Amniotic stem cell (primary cell): ENCODE results near the gene IL22RA2.

ENCODE experiments used
- DNase-seq: peaks from one replicate; lab custom pipeline; 2025; lab: John Stamatoyannopoulos, UW

The IL22RA2 gene

DNA sequence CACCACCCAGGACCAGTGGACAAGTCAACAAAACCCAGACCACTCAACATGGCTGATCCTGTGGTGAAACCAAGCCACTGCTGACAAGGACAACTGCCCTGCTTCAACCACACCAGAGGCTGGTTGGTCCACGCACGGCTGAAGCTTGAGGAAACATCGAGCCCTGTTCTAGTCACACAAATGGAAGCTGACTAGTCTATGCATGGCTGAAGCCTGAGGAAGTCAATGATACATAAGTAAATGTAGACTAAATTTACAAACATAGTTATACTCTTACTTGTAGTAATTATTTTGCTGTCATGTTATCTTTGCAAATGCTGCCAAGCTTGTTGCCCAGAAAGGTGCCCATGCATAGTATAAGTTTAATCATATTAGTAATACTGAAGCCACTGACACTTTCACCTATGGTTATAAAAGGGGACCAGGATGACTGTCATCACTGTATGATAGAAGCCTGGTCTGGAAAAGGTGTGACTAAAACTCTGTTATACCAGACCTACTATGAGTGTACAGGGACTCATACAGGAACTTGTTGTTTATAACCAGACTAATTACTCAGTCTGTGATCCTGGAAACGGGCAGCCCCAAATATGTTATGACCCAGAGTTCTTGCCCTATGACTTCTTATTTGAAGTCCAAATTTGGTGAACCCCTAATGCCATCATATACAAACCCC is 5.6 kb downstream of the IL22RA2 start:
- no peak for DNase-seq

DNA sequence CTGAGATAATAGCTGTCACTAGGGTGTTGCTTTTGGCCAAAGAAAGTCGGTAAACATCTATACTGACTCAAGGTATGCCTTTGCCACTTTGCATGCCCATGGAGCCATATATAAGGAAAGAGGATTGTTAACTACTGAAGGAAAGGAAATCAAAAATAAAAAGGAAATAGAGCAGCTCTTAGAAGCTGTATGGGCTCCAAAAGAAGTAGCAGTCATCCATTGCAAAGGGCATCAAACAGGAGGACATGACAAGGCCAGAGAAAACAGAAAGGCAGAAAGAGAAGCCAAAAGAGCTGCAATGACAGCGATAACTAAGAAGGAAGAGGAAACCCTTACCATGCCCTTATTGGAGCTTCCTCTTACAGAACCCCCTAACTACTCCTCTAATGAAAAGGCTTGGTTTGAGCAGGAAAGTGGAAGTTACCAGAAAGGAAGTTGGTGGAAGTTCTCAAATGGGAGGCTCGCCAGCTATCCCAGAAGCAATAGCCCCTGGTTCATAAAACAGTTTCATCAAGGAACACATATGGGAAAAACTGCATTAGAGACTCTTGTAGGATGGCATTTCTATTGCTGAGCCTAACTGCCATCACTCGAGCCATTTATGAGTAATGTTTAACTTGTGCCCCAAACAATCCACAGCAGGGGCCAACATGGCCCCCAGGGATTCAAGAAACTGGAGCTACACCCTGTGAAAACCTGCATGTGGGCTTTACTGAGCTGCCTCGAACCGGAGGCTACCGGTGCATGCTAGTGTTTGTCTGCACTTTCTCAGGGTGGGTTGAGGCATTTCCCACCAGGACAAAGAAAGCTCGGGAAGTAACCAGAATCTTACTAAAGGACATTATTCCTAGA is 7.0 kb downstream of the IL22RA2 start:
- no peak for DNase-seq

DNA sequence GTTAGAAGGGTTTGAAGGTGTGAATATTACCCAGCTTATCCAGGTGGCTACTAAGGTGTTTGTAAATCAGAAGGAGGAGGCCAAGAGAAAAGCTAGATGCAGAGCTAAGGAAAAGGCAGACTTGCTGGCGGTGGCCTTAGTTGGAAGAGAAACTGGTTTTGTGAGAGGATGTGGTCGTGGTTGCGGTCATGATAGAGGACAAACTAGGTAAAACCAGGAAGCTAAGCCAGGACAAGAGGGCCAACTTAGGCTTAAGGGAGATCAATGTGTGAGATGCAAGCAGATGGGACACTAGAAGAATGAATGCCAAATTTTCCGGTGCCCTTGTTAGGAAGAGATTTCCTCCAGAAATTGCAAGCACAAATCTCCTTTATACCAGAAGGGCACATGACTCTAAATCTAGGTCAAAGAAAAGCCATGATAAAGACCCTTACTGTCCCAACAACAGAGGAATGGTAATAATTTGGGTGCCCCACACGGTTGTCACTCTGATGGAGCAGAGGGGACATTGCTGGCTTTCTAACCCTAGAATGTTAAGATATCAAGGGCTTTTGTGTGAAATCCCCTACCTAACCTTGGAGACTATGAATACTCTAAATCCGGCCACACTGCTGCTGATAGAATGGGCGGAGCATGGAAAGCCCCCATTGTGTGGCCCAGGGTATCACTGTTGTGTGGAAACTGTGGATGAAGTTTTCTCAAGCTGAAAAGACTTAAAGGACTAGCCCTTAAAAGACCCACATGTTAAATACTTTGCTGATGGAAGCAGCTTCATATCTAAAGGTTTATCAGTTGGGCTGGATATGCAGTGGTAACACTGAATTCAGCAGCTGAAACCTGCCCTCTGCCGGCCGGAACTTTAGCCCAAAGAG is 7.8 kb downstream of the IL22RA2 start:
- DNase-seq = no peak

DNA sequence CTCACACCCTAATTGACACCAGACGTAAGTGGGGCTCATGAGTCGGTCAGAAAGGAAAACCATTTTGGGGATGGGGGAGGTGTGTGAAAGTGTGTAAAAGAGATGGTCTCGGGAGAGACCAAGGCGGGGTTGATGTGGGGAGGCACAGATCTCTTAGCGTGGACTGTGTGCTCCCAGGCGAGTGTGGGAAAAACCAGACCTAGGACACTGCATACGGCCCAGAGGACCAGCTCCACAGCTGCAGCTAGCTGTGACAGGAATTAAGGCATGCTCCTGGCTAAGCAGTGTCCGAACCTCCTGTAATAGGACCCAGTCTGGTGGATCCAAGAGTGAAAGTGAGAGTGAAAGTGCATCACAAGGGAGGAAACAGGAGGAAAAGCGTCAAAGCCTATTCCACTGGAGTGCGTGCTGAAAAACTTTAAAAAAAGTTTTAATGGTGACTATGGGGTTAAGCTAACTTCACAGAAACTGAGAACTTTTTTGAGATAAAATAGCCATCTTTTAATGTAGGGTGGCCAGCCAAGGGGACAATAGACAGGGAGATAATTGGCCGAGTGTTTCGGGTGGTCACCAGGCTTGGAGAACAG is 9.6 kb downstream of the IL22RA2 start:
- DNase-seq = no peak

DNA sequence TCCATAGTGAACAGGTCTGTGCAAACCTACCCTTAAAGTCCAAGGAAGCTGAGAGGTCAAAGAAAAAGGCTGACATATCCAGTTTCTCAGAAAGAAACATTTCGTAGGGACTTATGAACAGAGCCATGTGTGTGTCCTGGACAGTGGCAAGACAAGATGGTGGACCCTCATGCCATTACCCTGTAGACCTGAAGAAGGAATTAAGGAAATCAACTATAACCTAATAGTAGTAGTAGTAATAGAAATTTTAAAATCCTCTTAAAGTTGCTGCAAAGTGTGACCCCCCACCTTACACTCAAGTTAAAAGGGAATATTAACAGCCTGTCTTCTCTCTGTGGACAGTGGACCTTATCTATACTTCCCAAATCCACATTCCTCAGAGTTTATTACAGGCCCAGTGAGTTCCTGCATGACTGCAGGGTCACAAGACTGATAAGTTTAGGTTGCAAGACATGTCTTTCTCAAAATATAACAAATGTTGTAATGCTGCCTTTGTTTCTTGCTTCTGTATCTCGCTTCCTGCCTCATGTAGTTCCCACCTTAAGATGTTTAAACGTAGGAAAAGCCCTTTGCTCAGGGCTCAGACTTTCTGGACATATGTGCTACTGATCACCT is 10.6 kb downstream of the IL22RA2 start:
- DNase-seq = no peak

DNA sequence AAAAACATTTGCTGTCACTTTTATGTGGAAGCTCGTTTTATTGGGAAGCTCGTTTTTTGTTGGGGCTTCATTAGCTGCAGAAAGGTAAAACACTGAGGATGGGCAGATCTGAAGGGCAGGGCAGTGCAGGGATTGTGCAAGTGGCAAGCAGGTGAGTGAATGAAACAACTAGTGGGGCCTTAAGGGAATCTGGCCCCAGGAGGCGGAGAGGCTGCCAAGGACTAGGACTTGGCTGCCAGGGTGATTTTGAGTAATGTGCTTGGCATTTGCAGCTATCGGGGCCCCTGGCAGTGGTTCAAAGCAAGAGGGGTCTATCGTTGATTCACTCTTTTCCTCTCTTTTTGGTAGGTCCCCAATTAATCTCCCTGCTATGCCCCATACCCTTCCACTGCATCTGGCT is 11.5 kb downstream of the IL22RA2 start:
- no peak for DNase-seq

DNA sequence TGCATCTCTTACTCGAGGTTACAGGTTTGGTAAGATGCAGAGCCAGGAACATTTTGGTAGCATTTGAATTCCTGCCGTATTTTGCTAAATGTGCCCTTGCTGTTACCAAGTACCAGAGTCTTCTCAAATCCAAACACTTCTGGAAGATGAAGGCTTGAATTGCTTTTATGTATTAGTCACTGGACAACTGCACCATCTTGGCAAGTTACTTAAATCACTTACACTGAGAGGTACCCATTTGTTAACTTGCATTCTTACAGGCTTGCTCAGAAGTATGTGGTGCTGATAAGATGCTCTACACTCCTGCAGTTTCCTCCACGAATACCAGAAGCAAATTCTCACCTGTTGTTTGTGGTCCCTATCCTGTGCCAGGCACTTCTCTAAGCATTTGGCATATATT is 12.7 kb downstream of the IL22RA2 start:
- DNase-seq = no peak

DNA sequence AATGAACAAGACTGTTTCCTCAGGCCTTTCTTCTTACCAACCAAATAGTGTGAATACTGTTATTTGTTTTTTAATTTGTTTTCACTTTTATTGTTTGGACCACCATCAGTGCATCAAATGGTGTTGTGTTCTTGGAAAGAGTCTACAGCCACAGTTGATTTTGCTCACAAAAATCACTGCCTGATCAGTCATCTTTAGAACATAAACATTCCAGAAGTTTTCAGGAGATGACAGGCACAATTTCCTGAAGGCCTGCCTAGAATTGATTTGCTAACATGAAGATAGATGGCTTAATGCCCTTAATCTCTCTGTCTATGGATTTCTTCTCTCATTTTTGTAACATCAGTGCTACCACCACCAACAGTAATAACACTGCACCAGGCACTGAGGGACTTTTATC is 13.5 kb downstream of the IL22RA2 start:
- no peak for DNase-seq

DNA sequence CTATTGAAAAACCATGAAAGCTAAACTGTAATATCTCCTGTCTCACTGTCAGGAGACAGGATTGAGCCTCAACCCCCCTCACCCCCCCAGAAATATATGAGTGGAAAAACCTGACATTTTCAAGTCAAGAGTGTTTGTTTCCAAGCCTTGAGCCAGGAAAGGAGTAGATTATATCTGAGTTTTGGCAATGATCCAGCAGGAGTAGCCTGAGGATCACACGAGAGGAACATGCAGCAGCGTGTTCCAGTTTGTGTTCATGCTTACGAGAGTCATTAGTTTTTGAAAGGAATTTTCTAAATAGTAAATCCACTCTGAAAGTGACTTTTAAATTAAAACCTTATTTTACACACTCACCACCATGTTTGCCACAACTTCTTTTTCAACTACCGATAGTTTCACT is 15.8 kb downstream of the IL22RA2 start:
- no peak for DNase-seq

DNA sequence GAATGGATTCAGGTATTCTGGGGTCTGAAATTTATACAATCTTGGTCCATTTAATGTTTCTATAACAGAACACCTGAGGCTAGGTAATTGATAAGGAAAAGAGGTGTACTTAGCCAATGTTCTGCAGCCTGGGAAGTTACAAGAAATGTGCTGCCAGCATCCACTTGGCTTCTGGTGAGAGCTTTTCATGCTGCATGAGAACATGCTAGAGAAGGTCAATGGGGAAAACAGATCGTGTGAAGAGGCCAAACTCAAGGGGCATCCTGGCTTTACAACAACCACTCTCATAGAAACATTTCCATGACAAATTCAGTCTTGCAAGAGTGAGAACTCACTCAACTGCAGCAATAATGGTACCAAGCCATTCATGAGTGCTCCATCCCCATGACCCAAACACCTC is 16.8 kb downstream of the IL22RA2 start:
- DNase-seq = no peak

DNA sequence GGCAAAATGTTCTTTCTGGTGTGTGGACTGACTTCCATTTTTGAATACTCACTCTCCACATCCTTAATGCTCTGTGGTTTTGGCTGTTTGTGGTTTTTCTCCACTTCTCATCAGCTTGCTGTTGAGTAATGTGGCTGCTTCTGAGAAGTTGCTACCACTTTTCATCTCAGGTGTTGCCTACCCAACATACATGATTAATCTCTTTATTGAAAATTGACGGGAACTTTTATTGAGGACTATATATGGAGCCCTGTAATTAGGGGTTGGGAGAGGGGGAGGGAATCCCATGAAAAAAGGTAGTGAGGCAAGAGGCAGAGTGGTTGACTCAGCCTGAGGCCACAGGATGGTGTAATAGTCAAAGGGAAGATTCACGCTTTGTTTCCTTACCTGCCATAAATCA is 17.6 kb downstream of the IL22RA2 start:
- DNase-seq = no peak

DNA sequence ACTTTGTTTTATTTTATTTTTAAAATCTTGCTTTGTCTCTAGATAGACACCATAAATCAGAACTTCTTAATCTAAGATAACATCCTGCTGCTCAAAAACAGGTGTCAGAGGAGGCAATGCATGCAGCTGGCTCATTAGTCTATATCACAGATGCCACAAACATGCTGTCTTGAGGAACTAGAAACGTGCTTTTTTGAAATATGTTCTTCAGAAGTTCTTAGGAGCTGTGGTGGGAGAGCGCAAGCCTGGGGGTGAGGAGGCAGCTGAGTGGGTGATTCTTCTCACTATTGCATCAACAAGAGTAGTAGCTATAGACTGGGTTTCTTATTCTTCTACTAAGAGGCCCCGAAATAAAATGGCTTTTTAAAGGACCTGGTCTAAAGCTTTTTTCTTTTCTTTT is 23.4 kb downstream of the IL22RA2 start:
- no peak for DNase-seq

DNA sequence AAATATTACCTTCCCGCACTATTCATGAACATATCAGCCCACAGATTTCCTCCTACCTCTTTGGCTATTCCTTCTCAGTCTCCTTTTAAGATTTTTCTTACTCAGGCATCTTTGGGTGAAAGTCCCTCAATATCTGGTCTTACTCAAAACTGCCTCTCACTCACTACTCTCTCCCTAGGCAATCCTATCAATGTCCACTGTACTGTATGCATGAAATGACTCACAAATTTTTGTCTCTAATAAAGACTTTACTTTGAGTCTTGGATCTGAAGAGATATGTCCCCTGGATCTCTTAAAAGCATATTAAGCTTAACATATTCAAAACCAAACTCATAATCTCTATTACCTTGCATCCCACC is 24.4 kb downstream of the IL22RA2 start:
- DNase-seq = no peak

DNA sequence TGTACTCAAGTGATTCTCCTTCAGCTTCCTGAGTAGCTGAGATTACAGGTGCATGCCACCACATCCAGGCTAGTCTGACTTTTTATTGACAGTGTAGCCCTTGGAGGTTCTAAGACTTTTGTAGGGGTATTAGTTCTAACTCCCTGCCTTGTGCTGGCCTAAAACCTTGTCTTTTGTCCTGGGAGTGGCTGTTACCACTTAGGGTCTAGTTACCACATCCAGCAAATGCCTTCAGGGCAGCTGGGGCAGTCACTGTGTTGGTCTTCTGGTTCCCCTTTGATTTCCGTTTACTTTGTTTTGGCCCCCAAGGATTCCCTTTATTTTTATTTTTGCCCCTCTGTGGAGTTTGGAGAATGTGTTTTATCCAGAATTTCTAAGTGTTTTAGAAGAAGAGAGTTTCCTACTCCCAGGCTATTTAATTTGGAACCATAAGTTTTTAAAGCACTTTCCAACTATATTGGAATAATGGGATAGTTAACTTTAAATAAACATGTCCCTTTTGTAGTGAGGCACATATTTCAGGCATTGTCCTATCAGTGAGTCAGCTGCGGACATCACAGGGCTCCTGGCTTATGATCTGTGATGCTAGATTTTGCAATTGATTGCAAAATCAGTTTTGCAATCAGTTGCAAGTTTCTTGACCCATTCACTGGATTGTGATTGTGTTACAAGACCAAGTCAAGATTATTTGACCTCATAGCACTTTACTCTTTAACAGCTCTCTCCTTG is 25.0 kb downstream of the IL22RA2 start:
- DNase-seq = no peak

DNA sequence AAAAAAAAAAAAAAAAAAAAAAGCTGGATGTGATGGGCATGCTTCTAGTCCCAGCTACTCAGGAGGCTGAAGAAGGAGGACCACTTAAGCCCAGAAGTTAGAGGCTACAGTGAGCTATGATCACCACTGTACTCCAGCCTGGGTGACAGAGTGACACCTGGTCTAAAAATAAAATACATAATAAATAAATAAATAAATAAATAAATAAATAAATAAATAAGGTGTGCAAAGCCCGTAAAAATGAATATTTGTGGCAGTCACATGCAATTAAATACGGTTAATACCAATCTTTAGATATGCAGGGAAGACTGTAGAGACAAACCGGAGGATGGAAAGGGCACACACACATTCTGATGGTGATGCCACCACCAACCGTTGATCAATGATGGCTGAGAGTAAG is 26.2 kb downstream of the IL22RA2 start:
- no peak for DNase-seq

DNA sequence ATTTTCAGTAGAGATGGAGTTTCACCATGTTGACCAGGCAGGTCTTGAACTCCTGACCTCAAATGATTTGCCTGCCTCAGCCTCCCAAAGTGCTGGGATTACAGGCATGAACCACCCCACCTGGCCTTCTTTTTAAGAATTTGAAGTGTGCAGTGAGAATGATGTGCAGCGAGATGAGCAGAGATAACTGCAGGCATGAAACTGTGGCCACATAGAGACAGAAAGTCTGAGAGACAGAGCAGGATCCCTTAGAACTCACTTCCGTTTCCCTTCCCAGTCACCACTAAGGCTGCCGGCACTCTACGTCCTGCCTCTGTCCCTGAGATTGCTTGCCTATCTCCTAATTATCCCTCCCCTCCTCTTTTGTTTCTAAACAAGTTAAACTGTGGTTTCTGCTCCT is 27.2 kb downstream of the IL22RA2 start:
- no peak for DNase-seq

DNA sequence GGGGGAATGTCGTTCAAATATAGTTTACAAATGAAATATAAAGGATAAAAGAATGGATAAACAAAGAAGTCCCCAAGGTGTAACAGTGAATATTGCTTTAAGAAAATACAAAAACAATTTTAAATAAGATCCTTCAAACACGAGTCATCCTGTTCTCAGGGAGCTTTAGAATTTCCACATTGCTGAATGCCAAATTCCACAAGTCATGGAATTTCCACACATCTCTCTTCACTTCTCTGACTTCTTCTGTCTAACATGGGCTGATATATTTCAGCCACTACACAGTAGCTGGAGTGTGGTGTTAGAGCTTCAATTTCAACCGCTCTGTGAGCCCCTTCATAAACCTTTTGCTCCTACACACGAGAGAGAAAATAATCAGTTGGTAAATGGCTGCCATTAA is 28.0 kb downstream of the IL22RA2 start:
- no peak for DNase-seq

DNA sequence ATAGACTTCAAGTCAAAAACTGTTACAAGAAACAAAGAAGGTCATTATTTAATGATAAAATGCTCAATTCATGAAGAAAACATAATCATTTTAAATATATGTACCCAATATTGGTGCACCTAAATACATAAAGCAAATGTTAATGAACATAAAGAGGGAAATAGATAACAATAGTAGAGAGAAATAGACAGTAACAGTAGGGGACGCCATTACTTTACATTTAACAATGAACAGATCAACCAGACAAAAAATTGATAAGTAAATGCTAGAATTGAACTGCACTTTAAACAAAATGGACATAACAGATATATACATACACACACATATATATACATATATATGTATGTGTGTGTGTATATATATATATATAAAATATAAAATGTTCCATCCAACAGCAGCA is 37.4 kb downstream of the IL22RA2 start:
- no peak for DNase-seq

DNA sequence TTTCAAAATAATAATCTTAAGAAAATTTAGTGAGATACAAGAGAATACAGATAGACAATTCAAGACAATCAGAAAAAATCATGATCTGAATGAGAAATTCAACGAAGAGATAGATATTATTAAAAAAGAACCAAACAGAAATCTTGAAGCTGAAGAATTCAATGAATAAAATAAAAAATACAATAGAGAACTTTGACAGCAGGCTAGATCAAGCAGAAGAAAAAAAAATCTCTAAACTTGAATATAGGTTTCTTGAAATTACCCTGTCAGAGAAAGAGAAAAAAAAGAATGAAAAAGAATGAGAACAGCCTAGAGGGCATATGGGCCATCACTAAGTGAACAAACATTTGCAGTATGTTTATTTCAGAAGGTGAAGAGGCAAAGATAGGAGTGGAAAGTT is 39.0 kb downstream of the IL22RA2 start:
- DNase-seq = no peak

DNA sequence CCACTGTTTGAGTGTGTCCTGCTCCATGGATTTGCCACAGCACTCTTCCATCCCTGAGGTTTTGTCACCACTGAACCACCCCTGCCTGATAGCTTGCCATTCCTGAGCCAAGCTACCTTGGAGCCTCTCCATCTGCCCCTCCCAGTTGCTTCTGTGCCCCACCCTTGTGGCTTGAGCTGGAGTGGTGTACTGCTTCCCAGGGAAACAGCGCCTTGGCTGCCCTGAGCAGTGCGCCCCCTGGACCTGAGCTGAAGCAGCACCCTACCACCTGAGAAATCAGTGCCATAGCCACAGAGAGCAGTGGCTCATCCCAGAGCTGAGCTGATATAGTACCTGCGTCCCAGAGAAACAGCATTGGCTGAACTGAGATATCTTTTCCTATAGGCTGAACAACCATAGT is 40.3 kb downstream of the IL22RA2 start:
- DNase-seq = no peak

DNA sequence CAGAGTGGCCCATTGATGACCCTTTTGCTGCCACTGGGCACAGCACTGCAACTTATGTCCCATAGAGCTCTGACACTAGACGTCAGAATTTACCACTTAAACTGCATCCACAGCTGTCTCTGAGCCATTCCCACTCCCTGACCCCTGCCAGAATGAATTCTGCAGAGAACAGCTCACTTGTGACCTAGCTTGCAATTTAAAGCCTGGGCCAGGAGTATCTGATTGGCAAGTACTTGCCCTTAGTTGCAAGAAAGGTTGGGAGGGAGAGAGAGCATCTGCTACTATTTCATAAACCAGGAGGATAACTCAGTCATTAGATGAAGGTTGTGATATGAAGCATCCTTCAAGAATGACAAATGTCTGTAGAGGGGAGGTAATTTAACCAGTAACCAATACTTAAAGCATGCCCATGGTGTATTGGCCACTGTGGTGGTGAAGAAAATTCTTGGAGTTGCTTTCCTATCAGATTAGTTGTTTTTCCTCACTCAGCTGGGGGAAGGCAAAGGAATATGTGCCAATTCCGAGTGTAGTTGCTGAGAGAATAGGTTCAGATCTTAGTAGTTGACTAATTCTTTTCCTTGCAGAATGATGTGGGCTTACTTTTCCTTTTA is 46.5 kb downstream of the IL22RA2 start:
- DNase-seq = no peak
